ENCODE measurements around the gene KRTAP12-3.

DNA sequence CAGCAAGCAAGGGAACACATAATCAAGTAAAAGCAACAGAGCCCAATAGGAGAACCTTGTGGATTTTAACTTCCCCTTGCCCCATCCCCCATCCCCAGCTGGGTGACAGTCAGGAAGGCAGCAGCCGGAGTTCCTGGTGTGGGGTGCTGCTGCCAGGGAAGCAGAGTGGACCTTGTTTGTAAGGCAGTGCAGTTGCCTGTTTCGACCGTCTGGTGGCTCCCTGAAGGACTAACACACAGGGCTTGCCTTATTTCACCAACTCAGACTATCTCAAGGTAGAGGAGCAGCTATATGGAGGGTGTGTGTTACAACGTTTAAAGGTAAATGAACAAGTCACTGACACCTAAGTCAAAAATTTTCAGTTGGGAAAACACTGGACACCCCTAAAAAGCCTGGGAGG, 39.2 kb upstream of the KRTAP12-3 start:
- TF ChIP-seq ZNF138 (CRISPR knock-in tag; conservative IDR thresholded peaks at IDR 0.05) (no peak), RELA (CRISPR knock-in tag; IDR thresholded peaks at IDR 0.05; ENCODE audit: borderline replicate concordance) (no peak), ELF4 (CRISPR knock-in tag; IDR thresholded peaks at IDR 0.05; ENCODE audit: low read depth) (no peak), TCF7 (CRISPR knock-in tag; IDR thresholded peaks at IDR 0.05; ENCODE audit: low read depth) (no peak), IRF2 (CRISPR knock-in tag; IDR thresholded peaks at IDR 0.05; ENCODE audit: borderline replicate concordance, low read depth) (no peak)
- TF ChIP-seq, protein P1, sequence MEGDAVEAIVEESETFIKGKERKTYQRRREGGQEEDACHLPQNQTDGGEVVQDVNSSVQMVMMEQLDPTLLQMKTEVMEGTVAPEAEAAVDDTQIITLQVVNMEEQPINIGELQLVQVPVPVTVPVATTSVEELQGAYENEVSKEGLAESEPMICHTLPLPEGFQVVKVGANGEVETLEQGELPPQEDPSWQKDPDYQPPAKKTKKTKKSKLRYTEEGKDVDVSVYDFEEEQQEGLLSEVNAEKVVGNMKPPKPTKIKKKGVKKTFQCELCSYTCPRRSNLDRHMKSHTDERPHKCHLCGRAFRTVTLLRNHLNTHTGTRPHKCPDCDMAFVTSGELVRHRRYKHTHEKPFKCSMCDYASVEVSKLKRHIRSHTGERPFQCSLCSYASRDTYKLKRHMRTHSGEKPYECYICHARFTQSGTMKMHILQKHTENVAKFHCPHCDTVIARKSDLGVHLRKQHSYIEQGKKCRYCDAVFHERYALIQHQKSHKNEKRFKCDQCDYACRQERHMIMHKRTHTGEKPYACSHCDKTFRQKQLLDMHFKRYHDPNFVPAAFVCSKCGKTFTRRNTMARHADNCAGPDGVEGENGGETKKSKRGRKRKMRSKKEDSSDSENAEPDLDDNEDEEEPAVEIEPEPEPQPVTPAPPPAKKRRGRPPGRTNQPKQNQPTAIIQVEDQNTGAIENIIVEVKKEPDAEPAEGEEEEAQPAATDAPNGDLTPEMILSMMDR (IDR thresholded peaks at IDR 0.05): no peak
- TF ChIP-seq, protein P2, sequence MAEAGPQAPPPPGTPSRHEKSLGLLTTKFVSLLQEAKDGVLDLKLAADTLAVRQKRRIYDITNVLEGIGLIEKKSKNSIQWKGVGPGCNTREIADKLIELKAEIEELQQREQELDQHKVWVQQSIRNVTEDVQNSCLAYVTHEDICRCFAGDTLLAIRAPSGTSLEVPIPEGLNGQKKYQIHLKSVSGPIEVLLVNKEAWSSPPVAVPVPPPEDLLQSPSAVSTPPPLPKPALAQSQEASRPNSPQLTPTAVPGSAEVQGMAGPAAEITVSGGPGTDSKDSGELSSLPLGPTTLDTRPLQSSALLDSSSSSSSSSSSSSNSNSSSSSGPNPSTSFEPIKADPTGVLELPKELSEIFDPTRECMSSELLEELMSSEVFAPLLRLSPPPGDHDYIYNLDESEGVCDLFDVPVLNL (CRISPR knock-in tag; IDR thresholded peaks at IDR 0.05; ENCODE audit: borderline replicate concordance, low read depth): no peak
- TF ChIP-seq, protein P3, sequence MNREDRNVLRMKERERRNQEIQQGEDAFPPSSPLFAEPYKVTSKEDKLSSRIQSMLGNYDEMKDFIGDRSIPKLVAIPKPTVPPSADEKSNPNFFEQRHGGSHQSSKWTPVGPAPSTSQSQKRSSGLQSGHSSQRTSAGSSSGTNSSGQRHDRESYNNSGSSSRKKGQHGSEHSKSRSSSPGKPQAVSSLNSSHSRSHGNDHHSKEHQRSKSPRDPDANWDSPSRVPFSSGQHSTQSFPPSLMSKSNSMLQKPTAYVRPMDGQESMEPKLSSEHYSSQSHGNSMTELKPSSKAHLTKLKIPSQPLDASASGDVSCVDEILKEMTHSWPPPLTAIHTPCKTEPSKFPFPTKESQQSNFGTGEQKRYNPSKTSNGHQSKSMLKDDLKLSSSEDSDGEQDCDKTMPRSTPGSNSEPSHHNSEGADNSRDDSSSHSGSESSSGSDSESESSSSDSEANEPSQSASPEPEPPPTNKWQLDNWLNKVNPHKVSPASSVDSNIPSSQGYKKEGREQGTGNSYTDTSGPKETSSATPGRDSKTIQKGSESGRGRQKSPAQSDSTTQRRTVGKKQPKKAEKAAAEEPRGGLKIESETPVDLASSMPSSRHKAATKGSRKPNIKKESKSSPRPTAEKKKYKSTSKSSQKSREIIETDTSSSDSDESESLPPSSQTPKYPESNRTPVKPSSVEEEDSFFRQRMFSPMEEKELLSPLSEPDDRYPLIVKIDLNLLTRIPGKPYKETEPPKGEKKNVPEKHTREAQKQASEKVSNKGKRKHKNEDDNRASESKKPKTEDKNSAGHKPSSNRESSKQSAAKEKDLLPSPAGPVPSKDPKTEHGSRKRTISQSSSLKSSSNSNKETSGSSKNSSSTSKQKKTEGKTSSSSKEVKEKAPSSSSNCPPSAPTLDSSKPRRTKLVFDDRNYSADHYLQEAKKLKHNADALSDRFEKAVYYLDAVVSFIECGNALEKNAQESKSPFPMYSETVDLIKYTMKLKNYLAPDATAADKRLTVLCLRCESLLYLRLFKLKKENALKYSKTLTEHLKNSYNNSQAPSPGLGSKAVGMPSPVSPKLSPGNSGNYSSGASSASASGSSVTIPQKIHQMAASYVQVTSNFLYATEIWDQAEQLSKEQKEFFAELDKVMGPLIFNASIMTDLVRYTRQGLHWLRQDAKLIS (CRISPR knock-in tag; IDR thresholded peaks at IDR 0.05; ENCODE audit: borderline replicate concordance): no peak
- TF ChIP-seq, protein P4, sequence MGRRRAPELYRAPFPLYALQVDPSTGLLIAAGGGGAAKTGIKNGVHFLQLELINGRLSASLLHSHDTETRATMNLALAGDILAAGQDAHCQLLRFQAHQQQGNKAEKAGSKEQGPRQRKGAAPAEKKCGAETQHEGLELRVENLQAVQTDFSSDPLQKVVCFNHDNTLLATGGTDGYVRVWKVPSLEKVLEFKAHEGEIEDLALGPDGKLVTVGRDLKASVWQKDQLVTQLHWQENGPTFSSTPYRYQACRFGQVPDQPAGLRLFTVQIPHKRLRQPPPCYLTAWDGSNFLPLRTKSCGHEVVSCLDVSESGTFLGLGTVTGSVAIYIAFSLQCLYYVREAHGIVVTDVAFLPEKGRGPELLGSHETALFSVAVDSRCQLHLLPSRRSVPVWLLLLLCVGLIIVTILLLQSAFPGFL (CRISPR knock-in tag; IDR thresholded peaks at IDR 0.05; ENCODE audit: borderline replicate concordance): no peak
- TF ChIP-seq, protein P5, sequence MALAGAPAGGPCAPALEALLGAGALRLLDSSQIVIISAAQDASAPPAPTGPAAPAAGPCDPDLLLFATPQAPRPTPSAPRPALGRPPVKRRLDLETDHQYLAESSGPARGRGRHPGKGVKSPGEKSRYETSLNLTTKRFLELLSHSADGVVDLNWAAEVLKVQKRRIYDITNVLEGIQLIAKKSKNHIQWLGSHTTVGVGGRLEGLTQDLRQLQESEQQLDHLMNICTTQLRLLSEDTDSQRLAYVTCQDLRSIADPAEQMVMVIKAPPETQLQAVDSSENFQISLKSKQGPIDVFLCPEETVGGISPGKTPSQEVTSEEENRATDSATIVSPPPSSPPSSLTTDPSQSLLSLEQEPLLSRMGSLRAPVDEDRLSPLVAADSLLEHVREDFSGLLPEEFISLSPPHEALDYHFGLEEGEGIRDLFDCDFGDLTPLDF (CRISPR knock-in tag; IDR thresholded peaks at IDR 0.05): no peak
- TF ChIP-seq, protein P6, sequence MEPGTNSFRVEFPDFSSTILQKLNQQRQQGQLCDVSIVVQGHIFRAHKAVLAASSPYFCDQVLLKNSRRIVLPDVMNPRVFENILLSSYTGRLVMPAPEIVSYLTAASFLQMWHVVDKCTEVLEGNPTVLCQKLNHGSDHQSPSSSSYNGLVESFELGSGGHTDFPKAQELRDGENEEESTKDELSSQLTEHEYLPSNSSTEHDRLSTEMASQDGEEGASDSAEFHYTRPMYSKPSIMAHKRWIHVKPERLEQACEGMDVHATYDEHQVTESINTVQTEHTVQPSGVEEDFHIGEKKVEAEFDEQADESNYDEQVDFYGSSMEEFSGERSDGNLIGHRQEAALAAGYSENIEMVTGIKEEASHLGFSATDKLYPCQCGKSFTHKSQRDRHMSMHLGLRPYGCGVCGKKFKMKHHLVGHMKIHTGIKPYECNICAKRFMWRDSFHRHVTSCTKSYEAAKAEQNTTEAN (CRISPR knock-in tag; IDR thresholded peaks at IDR 0.05): no peak

All from WTC11 (cell line).